Gastrocnemius medialis (tissue), 4 donors: ENCODE measurements around the gene SERPINH1.

Experiments
- CTCF ChIP-seq, 5 experiments: fragments of 450-650 bp in 3 of 5; fragments of 200-600 bp in 2 of 5; sonication (generic) in 2 of 5; IDR thresholded peaks in 4 of 5; conservative IDR thresholded peaks in 1 of 5; 1 replicate in 4 of 5; 2 replicates in 1 of 5; pipeline ENCODE4 v1.5.1; 2016 to 2019; ENCODE audit warnings: antibody characterized with exemption in 5 of 5, mild to moderate bottlenecking in 3 of 5, moderate library complexity in 3 of 5
- POLR2A ChIP-seq, 2 donors: fragments of 450-650 bp; IDR thresholded peaks; one replicate each; pipeline ENCODE4 v1.6.1; 2017; ENCODE audit warnings: antibody characterized with exemption in 2 of 2, mild to moderate bottlenecking in 2 of 2, moderate library complexity in 2 of 2

DNA sequence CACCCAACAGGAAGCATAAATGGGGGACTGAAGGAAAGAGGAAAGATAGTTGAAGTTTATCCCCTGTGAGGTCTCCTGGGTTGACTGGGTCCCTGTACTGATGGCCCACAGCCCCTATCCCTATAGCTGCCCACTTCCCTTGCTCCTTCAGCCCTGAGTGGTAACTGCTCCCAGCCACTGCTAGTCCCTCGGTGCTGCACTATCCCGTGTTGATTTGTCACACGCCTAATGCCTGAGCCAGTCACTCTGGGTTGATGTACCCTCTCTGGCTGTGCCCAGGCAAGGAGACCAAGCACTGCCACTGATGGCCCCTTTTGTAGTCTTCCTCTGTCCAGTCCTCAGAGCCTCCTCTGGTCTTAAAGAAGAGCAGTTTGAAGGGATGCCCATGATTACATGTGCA, 45.9 kb upstream of the SERPINH1 start:
- TF ChIP-seq POLR2A (IDR thresholded peaks at IDR 0.05) (no peak), CTCF (IDR thresholded peaks at IDR 0.05 in 4 of 5, conservative IDR thresholded peaks at IDR 0.05 in 1 of 5) (no peak)
